Measurements from ENCODE around the gene KCTD1. TPM values are rescaled to one million over a fixed set of nuclear protein-coding genes. Genes with fewer than 3 reads are reported as not detected.
A peak's percentile ranks its signal among the peaks of the same experiment; 100 is the strongest.

KCTD1 gene
- polyA plus RNA-seq, 1 of the 3 experiments (the other 2 are of a cell fraction): 12.8 TPM

GRCh38 chr18:26511339-26512071 is 36.8 kb downstream of the KCTD1 start:
- H3K27ac ChIP-seq (ENCODE audit: low read depth in 2 of 2, low read length in 1 of 2): peak overlapping the region; percentile 23 to 84; a peak in 2 of 4 replicates
- peaks cover 24% of the 10 kb centered on the region; the same call in 1 of the 2 replicates for H3K79me2 ChIP-seq (ENCODE audit: insufficient read depth)
- 73% methylated on average over 10 of the region's 10 CpGs for WGBS (ENCODE audit: low lambda C conversion rate)
- H4K20me1 ChIP-seq (ENCODE audit: insufficient read depth): no peaks in the 10 kb centered on the region
- no peak overlapping the region; the same call in 1 of the 2 replicates for H2AFZ ChIP-seq (ENCODE audit: low read depth)
- no peak overlapping the region for H3K9ac ChIP-seq
- CTCF ChIA-PET: interaction anchor here (1.1 to 2.2 kb wide), 3 partner anchors 42 to 128 kb away, joined by 3 to 8 read pairs (median 4); no protein-coding TSS in a partner anchor
- DNase-seq: peak; percentile 14
- no peaks in the 10 kb centered on the region for H3K36me3 ChIP-seq (replicated peaks in 1 of 2; ENCODE audit: control insufficient read depth in 1 of 2, insufficient read depth in 2 of 2, low read length in 1 of 2)
- H3K27me3 ChIP-seq (ENCODE audit: insufficient read depth): no peaks in the 10 kb centered on the region
- no peak overlapping the region for H3K4me3 ChIP-seq (ENCODE audit: low read depth in 2 of 2, low read length in 1 of 2)
- peaks cover 17% of the 10 kb centered on the region for H3F3A ChIP-seq (replicated peaks; ENCODE audit: insufficient read depth)
- TF ChIP-seq IRF3 (IDR thresholded peaks at IDR 0.05; ENCODE audit: low read depth, low read length) (no peak), MEF2A (IDR thresholded peaks at IDR 0.05; ENCODE audit: borderline replicate concordance, low read depth) (no peak), REST (IDR thresholded peaks at IDR 0.05; ENCODE audit: low read depth, low read length) (no peak), RFX5 (IDR thresholded peaks at IDR 0.05; ENCODE audit: low read length) (no peak), YY1 (IDR thresholded peaks at IDR 0.05; ENCODE audit: low read depth) (no peak), FOXM1 (IDR thresholded peaks at IDR 0.05; ENCODE audit: low read depth) (no peak), SIN3A (IDR thresholded peaks at IDR 0.05; ENCODE audit: borderline replicate concordance, low read depth, low read length) (no peak), GABPA (IDR thresholded peaks at IDR 0.05; ENCODE audit: low read depth) (no peak), PBX3 (IDR thresholded peaks at IDR 0.05) (no peak), RXRA (IDR thresholded peaks at IDR 0.05; ENCODE audit: borderline replicate concordance, low read depth) (no peak), TCF12 (IDR thresholded peaks at IDR 0.05) (no peak), FOSL2 (IDR thresholded peaks at IDR 0.05; ENCODE audit: borderline replicate concordance, low read depth) (no peak), RAD21 (IDR thresholded peaks at IDR 0.05; ENCODE audit: low read length) (no peak), ZBTB33 (IDR thresholded peaks at IDR 0.05; ENCODE audit: borderline replicate concordance, low read depth) (no peak), NFIC (IDR thresholded peaks at IDR 0.05; ENCODE audit: borderline replicate concordance) (no peak), TEAD4 (IDR thresholded peaks at IDR 0.05; ENCODE audit: borderline replicate concordance, insufficient read depth) (no peak), EP300 (IDR thresholded peaks at IDR 0.05; ENCODE audit: borderline replicate concordance in 1 of 2, low read depth in 1 of 2, low read length in 1 of 2) (no peak)
- peak overlapping the region; percentile 8; the same call in 1 of the 2 replicates for H3K4me2 ChIP-seq
- no peaks in the 10 kb centered on the region for H3K9me2 ChIP-seq
- no peaks in the 10 kb centered on the region for H3K9me3 ChIP-seq
- peaks cover 15 to 36% of the 10 kb centered on the region in 2 experiments; a peak in 3 of 4 replicates for H3K4me1 ChIP-seq (ENCODE audit: control insufficient read depth in 1 of 2, insufficient read depth in 2 of 2, low read depth in 1 of 2, low read length in 1 of 2)
- POLR2A ChIA-PET: no interaction called here
